ENCODE data around the gene MCHR1. TPM values are rescaled to one million over a fixed set of nuclear protein-coding genes. Genes with fewer than 3 reads are reported as not detected.
A peak's percentile ranks its signal among the peaks of the same experiment; 100 is the strongest.

The MCHR1 gene
- total RNA-seq, 4 donors from 2014 or later = 0.64 to 2.1 (median 0.81) TPM; not detected in 1

DNA sequence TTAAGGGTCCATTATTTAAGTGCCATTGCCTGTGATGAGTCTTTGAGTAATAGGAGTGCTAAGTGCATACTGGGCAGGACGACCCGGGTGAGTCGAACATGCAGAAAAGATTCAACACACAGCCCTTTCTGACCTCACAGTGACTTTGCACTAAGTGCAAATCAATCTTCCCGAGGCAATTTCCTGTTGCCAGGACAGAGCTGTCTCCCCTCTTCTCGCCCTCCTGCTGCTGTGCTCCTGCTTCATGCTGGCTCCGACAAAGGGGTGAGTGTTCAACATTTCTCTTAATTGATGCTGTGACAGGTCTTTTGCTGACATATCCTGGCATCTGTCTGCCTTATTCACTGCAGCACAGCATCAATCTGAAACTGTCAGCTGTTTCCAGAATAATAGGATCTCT is 42.0 kb downstream of the MCHR1 start:
- no peaks in the 10 kb centered on the region for H3K9me3 ChIP-seq
- peaks cover 14% of the 10 kb centered on the region for H3K4me1 ChIP-seq
- no peaks in the 10 kb centered on the region for H3K27me3 ChIP-seq
- no peak for DNase-seq (ENCODE audit: low spot score in 2 of 2)
- no peak for TF ChIP-seq POLR2AphosphoS5 (IDR thresholded peaks at IDR 0.05)
- TF ChIP-seq POLR2A (IDR thresholded peaks at IDR 0.05) = no peak
- 11% methylated on average over 6 of the region's 6 CpGs for WGBS
- H3K4me3 ChIP-seq = no peak overlapping the region
- no peak overlapping the region for H3K27ac ChIP-seq
- H3K36me3 ChIP-seq = no peaks in the 10 kb centered on the region

DNA sequence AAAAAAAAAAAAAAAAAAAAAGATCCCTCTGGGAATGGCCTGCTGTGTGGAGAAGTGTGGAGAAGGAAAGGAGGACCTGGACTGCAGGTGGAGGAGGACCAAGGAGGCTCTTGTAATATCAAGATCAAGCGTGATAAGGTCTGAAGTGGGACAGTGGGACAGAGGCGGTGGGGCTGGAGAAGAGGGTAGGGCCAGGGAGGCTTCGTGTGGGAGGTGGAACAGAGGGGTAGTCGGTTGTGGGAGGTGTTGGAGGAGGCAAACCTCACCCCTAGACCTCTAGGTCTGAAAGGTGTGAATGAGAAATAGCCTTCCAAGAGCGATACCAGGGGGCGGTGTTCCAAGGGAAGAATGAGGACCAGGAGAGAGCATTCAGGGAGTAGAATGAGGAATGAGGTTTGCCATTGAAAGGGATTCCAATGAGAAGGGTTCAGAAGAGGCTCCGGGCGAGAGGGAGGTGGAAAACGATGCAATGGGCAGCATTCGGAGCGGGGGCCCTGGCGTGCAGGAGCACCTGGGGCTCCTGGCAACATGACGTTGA is 44.2 kb downstream of the MCHR1 start:
- 93% methylated on average over 13 of the region's 13 CpGs for WGBS
- no peak overlapping the region for H3K4me3 ChIP-seq
- no peaks in the 10 kb centered on the region for H3K9me3 ChIP-seq
- H3K4me1 ChIP-seq = peaks cover 33% of the 10 kb centered on the region
- H3K36me3 ChIP-seq = no peaks in the 10 kb centered on the region
- H3K27me3 ChIP-seq = no peaks in the 10 kb centered on the region
- no peak overlapping the region for H3K27ac ChIP-seq
- no peak for DNase-seq (ENCODE audit: low spot score in 2 of 2)
- TF ChIP-seq POLR2AphosphoS5 (IDR thresholded peaks at IDR 0.05) (no peak), EP300 (IDR thresholded peaks at IDR 0.05) (no peak), POLR2A (IDR thresholded peaks at IDR 0.05) (no peak)
- TF ChIP-seq, protein P1, sequence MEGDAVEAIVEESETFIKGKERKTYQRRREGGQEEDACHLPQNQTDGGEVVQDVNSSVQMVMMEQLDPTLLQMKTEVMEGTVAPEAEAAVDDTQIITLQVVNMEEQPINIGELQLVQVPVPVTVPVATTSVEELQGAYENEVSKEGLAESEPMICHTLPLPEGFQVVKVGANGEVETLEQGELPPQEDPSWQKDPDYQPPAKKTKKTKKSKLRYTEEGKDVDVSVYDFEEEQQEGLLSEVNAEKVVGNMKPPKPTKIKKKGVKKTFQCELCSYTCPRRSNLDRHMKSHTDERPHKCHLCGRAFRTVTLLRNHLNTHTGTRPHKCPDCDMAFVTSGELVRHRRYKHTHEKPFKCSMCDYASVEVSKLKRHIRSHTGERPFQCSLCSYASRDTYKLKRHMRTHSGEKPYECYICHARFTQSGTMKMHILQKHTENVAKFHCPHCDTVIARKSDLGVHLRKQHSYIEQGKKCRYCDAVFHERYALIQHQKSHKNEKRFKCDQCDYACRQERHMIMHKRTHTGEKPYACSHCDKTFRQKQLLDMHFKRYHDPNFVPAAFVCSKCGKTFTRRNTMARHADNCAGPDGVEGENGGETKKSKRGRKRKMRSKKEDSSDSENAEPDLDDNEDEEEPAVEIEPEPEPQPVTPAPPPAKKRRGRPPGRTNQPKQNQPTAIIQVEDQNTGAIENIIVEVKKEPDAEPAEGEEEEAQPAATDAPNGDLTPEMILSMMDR (IDR thresholded peaks at IDR 0.05) = no peak

DNA sequence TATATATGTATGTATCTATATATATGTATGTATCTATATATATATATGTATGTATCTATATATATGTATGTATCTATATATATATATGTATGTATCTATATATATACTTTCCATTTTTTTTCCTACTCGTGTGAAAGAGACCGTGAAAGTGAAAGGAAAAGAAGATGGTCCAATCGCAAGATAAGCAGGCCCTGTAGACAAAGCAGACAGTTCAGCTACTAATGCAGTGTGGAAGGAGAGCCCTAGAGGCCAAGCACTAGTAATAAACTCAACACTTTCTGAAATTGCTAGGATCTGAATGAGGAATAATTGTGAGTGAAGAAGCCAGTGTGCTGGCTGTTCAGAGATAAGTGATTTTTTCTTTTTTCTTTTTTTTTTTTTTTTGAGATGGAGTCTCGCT is 47.2 kb downstream of the MCHR1 start:
- H3K27me3 ChIP-seq = no peaks in the 10 kb centered on the region
- 40% methylated on average over 4 of the region's 4 CpGs for WGBS
- DNase-seq (ENCODE audit: low spot score in 2 of 2) = no peak
- peaks cover 30% of the 10 kb centered on the region for H3K4me1 ChIP-seq
- TF ChIP-seq POLR2A (IDR thresholded peaks at IDR 0.05) (no peak), POLR2AphosphoS5 (IDR thresholded peaks at IDR 0.05) (no peak), EP300 (IDR thresholded peaks at IDR 0.05) (no peak)
- TF ChIP-seq, protein P1 (IDR thresholded peaks at IDR 0.05) = no peak
- H3K4me3 ChIP-seq = no peak overlapping the region
- no peak overlapping the region for H3K27ac ChIP-seq
- H3K36me3 ChIP-seq = no peaks in the 10 kb centered on the region
- H3K9me3 ChIP-seq = no peaks in the 10 kb centered on the region

DNA sequence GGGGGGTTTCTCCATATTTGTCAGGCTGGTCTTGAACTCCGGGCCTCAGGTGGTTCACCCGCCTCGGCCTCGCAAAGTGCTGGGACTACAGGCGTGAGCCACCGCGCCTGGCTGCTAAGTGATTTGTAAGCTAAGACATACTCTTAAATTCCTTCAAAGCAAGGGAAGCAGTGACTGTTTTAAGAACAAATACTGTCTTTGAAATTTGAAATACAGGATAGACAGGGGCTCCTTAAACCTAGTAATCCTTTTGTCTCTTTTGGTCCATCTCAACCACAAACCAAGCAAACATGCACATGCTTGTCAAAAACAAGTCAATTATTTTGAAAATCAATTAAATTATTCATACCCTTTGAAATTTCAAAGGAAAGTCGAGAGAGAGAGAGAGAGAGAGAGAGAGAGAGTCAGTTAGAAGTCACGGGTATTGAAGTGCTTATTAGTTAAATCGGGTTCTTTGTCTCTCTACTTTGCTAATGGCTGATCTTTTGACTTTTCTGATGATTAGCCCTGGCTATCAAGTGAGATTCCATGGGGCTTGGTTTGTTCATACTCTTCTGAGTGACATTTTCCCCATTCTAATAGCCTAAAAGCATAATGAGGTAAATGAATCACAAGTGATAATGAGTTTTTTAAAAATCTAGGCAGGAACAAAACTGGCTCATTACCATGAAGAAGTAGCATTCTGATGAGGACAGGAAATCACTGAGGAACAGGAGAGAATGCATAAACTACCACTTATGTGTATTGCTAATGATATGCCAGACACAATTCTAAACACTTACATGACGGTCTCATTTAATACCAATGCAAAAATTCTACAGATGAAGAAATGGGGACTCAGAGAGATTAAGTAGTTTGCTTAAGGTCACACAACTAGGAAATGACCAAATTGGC is 48.0 kb downstream of the MCHR1 start:
- TF ChIP-seq EP300 (IDR thresholded peaks at IDR 0.05) (no peak), POLR2AphosphoS5 (IDR thresholded peaks at IDR 0.05) (no peak)
- no peak for DNase-seq (ENCODE audit: low spot score in 2 of 2)
- Histone ChIP-seq H3K4me1 (peaks cover 35% of the 10 kb centered on the region), H3K4me3 (no peak overlapping the region), H3K27ac (peak overlapping the region; percentile 77), H3K36me3 (no peaks in the 10 kb centered on the region), H3K27me3 (no peaks in the 10 kb centered on the region), H3K9me3 (no peaks in the 10 kb centered on the region)
- 77% methylated on average over 11 of the region's 11 CpGs for WGBS

DNA sequence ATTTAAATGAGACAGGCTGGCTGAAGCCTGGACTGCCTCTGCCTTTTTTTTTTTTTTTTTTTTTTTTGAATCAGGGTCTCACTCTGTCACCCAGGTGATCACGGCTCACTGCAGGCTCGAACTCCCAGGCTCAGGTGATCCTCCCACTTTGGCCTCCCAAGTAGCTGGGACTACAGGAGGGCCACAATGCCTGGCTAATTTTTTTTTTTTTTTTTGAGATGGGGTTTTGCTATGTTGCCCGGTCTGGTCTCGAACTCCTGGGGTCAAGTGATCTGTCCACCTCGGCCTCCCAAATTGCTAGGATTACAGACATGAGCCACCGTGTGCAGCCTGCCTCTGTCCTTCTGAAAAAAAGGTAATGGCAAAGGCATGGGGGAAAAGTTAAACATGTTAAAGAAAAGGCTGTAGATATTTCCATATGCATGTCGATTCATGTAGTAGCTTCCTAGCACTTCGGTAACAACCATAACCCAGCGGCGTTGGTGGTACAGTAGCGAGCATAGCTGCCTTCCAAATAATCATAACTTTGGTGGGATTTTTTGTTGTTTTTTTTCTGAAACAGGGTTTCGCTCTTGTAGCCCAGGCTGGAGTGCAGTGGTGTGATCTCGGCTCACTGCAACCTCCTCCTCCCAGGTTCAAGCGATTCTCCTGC is 48.8 kb downstream of the MCHR1 start:
- Histone ChIP-seq H3K27ac (peak overlapping the region; percentile 77), H3K9me3 (no peaks in the 10 kb centered on the region), H3K27me3 (no peaks in the 10 kb centered on the region), H3K4me3 (no peak overlapping the region), H3K4me1 (peaks cover 43% of the 10 kb centered on the region), H3K36me3 (no peaks in the 10 kb centered on the region)
- DNase-seq (ENCODE audit: low spot score in 2 of 2) = no peak
- WGBS = 53% methylated on average over 14 of the region's 14 CpGs
- TF ChIP-seq POLR2AphosphoS5 (IDR thresholded peaks at IDR 0.05) (no peak), EP300 (IDR thresholded peaks at IDR 0.05) (no peak), POLR2A (IDR thresholded peaks at IDR 0.05) (no peak)
- TF ChIP-seq, protein P1 (IDR thresholded peaks at IDR 0.05) = no peak

DNA sequence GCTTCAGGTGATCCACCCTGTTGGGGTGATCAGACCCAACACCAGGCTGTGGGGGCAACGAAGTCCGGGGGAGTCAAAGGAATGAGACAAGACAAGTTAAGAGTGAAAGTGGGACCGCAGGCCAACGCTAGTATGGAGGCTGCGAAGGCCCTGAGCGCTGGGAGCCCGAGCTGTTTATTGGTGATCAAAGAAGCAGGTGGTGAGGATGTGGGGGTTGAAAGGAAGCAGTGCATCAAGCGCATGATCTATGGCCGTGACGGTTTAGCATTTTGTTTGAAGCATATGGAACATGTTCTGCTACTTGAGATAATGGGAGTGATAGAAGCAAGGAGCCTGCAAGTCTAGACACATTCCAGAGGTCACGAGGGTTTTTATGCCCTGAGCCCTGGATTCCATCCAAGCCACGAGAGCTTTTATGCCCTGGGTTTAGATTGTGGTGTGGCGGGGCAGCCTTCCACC is 49.5 kb downstream of the MCHR1 start:
- DNase-seq (ENCODE audit: low spot score in 2 of 2) = no peak

More for the DNA sequence above, 49.5 kb downstream of the MCHR1 start:
- Histone ChIP-seq H3K27me3 (no peaks in the 10 kb centered on the region), H3K27ac (peak overlapping the region; percentile 77), H3K36me3 (no peaks in the 10 kb centered on the region), H3K4me1 (peaks cover 49% of the 10 kb centered on the region), H3K4me3 (no peak overlapping the region), H3K9me3 (no peaks in the 10 kb centered on the region)
- TF ChIP-seq POLR2AphosphoS5 (IDR thresholded peaks at IDR 0.05) (no peak), EP300 (IDR thresholded peaks at IDR 0.05) (no peak), POLR2A (IDR thresholded peaks at IDR 0.05) (no peak)
- TF ChIP-seq, protein P1 (IDR thresholded peaks at IDR 0.05) = no peak
- 32% methylated on average over 13 of the region's 13 CpGs for WGBS

Data from suprapubic skin (tissue), 4 donors.